Activated CD8-positive, alpha-beta memory T cell treated with anti-CD3 and anti-CD28 coated beads for 36 hours (primary cell): ENCODE data around the gene CD84. TPM values are rescaled to one million over a fixed set of nuclear protein-coding genes. Genes with fewer than 3 reads are reported as not detected.
"Not testable (repeated sequence)": the region's sequence is repeated elsewhere in the genome, so short reads cannot be mapped to it uniquely, and the experiment has no call there.

ENCODE experiments used
- CTCF ChIA-PET: fragments of 350-600 bp; sonication (Branson Sonifier 250); formaldehyde crosslinking; loops from one replicate; lab custom pipeline; 2021; ENCODE audit warnings: antibody characterized with exemption; lab: Charles Lee
- POLR2A ChIA-PET: fragments of 350-600 bp; sonication (Branson Sonifier 250); formaldehyde crosslinking; loops from one replicate; lab custom pipeline; 2021; ENCODE audit warnings: antibody characterized with exemption; lab: Charles Lee
- total RNA-seq, 2 experiments: library from RNA; stranded (reverse); gene quantifications; one replicate each; pipeline ENCODE4 v1.2.3, GENCODE V29; 2021

Gene CD84
- total RNA-seq, 2 experiments from 2014 or later, result 15.7 to 17.6 TPM

DNA sequence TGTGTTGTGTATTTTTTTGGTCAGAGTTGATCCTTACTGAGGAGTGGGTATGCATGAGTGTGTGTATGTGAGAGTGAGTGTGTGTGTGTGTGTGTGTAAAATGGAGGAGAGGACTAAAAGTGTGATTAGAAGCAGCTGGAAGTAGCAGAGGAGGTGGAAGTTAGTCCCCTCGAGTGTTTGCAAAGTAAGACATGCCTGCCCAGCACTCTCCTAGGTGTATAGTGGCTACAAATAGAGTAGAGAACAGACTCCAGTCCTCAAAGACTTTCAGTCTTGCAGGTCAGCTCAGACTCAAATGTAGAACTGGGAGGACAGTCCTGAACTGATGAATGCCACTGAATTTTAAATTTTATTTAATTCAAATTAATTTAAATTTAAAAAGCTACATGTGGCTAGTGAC lies 39.0 kb upstream of the CD84 start:
- CTCF ChIA-PET, result interaction anchor here (0.8 to 2.1 kb wide), 7 partner anchors 9 to 181 kb away, joined by 3 to 11 read pairs (median 6); partner anchors contain the start of gene SLAMF1
- POLR2A ChIA-PET, result interaction anchor here (1.0 kb wide), 1 partner anchor 9 kb away, joined by 4 read pairs; no protein-coding TSS in a partner anchor

DNA sequence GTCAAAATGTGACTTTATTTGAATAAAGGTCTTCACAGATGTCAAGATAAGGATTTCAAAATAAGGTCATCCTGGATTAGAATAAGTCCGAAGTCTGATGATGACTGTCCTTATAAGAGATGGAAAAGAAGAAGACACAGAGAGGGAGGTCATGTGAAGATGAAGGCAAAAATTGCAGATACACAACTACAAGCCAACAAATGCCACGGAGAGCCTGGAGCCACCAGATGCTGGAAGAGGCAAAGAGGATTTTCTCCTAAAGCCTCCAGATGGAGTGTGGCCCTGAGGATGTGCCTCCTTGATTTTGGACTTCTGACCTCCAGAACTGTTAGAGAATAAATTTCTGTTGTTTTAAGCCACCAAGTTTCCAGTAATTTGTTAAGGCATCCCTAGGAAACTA lies 36.4 kb upstream of the CD84 start:
- ChIA-PET POLR2A (no interaction called here), CTCF (no interaction called here)

DNA sequence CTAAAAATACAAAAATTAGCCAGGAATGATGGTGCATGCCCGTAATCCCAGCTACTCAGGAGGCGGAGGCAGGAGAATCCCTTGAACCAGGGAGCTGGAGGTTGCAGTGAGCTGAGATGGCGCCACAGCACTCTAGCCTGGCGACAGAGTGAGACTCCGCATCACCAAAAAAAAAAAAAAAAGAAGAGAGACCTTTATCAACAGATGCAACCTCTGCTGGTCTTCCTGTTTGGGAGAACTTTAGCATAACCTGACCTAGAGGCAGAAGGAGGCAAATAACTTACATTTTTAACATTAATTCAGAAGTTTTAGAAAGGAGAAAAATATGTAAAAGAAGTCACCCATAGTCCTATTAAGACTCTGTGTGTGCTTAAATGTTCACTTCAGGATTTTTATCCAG lies 35.1 kb upstream of the CD84 start:
- ChIA-PET CTCF (no interaction called here), POLR2A (no interaction called here)

DNA sequence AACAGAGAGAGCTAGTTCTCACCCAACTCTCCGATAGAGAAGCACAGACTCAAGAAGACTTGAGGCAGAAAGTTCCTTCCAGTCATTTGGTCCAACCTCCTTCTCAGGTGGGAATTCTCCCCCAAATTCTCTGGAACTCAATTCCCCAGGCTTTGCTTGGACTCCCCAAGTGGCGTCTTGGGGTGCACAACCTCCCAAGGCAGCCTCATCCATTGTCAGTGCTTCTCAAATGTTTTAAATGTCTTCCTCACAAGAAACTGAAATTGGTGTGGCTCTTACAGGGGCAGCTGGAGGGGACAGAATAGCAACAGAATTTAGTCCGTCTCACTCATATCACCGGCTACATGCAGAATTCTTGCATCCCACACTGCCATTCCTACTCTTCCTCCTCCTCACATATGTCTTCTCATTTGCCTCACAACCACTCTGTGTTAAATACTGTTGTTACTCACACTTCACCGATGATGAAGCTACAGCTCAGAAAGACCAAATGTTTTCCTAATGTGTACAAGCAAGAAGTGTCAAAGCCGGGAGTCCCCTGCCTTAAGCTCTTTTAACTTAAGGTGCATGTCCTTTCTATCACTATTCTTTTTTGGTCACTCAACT lies 33.4 kb upstream of the CD84 start:
- ChIA-PET CTCF (no interaction called here), POLR2A (no interaction called here)

DNA sequence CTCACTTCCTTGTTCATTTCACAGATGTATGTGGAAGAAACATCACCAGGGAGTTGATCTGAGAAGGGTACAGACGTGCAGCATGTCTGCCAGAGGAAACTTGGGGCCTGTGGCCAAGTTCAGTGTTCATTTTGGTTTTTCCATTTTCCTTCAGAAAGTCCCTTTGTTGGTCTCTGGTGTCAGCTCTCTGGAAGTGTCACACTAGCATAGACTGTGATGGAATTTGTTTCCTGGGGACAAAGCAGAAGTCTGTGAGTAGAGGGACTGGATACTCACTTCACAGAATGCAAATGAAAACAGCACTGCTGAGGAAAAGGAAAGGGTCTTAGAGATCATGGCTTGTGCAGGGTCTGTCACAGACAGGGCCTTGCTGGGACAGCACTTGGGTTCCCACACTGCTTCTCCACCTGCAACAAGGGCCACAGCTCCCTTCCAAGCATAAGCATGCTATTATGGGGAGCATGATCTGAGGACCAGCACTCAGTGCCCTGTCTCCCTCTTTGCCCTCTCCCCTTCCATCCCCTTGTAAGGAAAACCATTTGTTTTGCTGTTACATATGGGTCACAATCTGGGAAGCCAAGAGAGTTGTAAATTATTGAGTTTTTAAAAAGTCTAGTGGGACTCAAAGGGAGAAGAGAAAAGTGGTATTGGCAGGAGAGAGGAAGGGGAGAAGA lies 31.4 kb upstream of the CD84 start:
- ChIA-PET CTCF (interaction anchor here (0.7 to 2.3 kb wide), 4 partner anchors 8 to 206 kb away, joined by 3 to 9 read pairs (median 3); no protein-coding TSS in a partner anchor), POLR2A (interaction anchor here (1.5 kb wide), 1 partner anchor 9 kb away, joined by 5 read pairs; no protein-coding TSS in a partner anchor)

DNA sequence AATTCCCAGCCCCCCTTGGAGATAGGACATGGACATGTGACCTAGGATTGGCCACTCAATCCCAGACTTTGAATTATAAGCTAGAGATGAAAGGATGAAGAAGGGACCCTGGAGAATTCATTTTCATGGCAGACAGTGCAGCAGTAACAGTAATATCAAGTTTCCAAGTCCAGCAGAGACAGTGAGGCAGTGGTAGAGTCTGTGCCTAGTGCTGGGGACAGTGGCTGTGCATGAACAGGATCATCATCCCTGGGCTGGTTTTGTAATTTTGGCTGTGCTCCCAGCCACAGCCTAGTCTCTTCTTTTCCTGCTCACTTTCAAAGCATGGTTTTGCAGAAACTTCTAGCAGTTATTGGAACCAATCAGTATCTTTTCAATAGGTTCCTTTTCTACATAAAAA lies 29.6 kb upstream of the CD84 start:
- POLR2A ChIA-PET, result no interaction called here
- CTCF ChIA-PET, result interaction anchor here (1.1 to 2.3 kb wide), 6 partner anchors 9 to 180 kb away, joined by 3 to 9 read pairs (median 4); no protein-coding TSS in a partner anchor

DNA sequence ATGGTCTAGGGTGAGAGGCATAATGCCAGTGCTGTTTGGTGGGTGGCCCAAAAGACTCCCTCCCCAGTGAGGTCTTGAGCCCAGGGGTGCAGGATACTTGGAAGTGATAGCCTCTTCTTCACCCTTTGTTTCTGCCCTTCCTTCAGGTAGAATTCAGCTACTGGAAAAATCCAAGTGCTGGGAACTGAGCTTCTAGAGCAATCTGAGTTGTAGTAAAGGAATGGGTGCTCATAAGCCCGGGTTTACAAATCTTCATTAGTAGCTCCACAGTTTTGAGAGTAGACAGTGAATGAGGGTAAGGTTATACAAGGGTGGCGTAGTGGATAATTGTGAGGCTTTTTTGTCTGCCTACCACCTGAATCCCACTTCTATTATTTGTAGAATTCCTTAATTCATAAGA lies 29.2 kb upstream of the CD84 start:
- ChIA-PET POLR2A (no interaction called here), CTCF (interaction anchor here (1.1 to 2.3 kb wide), 4 partner anchors 10 to 180 kb away, joined by 3 to 9 read pairs (median 6); no protein-coding TSS in a partner anchor)

DNA sequence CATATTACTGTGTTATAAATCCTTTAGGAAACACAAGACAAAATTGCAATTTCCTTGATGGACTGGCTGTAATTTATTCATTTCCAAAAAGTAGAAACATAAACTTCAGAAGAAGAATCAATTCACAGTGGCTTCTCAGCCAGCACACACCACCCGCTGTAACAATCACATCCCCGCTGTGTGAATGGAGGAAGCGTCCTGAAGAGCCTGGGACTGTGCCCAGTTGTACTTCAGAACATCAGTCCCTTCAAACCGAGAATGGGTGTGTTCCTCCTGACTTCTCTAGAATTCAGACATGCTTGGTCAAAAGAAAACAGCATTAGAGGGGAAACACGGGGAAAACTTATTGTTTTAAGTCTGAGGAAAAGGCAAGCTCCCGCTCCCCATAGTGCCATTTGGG lies 28.8 kb upstream of the CD84 start:
- ChIA-PET CTCF (interaction anchor here (1.2 to 2.2 kb wide), 6 partner anchors 11 to 179 kb away, joined by 4 to 13 read pairs (median 6); partner anchors contain the start of gene SLAMF6), POLR2A (no interaction called here)

DNA sequence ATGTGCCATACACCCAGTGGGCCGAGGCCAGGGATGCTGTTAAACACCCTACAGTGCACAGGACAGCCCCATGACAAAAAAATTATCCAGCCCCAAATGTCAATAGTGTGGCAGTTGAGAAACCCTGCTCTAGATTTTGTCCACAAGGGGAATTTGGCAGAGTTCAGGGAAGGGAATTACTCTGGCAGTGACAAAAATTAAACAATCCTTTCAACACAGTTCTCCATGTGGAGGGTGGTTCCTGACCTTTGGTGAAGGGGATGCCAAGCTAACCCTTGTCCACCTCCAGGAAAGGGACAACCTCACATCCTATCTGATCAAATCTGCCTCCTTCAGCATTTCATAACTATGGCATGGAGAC lies 28.4 kb upstream of the CD84 start:
- ChIA-PET POLR2A (no interaction called here), CTCF (interaction anchor here (1.0 to 2.2 kb wide), 8 partner anchors 12 to 231 kb away, joined by 3 to 13 read pairs (median 6); partner anchors contain the start of gene SLAMF6)

DNA sequence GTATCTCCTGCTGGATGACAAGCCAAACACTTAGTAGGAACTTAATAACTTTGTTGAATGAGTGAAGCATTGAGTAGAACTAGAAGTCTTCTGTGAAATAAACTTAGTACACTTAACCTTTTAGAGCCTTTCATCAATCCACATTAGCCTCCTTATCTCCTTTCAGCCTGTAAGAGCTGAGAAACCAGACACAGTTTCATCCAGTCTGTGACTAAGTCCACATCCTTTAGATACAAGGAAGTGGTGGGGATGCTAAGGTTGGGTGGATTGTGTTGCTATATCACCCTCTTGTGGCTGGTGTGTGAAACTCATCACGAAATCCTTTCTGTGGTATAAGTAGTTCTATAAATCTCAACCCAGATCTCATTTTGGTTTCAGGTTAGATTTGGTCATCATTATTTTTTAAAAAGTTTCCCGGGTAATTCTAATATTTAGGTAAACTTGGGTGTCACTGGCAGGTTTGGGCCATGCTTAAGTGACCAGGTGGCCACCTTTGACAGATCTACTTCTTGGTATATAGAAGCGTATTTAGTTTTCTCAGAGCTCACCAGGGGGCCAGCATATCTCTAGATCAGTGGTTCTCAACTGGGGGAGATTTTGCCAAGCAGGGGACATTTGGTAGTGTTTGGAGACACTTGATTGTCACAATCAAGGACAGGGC lies 27.8 kb upstream of the CD84 start:
- CTCF ChIA-PET, result interaction anchor here (0.7 to 2.2 kb wide), 16 partner anchors 9 to 231 kb away, joined by 3 to 13 read pairs (median 4); partner anchors contain the start of gene SLAMF6
- POLR2A ChIA-PET, result no interaction called here

DNA sequence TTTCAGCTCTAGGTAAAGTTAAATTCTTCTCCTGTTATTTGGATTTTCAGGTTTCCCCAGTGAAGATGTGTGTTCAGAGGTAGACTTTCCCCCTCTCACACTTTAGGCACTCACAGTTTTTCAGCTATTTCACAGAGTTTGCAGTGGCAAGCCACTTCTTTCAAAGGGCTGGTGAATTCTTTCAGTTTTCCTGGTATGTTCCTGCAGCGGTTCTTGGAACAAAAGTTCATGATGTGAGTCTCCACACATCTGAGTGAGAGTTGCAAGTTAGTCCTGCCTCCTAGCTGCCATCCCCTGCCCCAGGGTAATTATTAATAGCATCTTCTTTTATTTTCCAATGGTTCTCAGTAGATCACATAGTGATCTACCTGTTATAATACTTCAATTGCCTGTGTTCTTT lies 27.3 kb upstream of the CD84 start:
- ChIA-PET POLR2A (no interaction called here), CTCF (interaction anchor here (0.6 to 2.2 kb wide), 18 partner anchors 8 to 230 kb away, joined by 3 to 13 read pairs (median 4); partner anchors contain the start of gene SLAMF6)

DNA sequence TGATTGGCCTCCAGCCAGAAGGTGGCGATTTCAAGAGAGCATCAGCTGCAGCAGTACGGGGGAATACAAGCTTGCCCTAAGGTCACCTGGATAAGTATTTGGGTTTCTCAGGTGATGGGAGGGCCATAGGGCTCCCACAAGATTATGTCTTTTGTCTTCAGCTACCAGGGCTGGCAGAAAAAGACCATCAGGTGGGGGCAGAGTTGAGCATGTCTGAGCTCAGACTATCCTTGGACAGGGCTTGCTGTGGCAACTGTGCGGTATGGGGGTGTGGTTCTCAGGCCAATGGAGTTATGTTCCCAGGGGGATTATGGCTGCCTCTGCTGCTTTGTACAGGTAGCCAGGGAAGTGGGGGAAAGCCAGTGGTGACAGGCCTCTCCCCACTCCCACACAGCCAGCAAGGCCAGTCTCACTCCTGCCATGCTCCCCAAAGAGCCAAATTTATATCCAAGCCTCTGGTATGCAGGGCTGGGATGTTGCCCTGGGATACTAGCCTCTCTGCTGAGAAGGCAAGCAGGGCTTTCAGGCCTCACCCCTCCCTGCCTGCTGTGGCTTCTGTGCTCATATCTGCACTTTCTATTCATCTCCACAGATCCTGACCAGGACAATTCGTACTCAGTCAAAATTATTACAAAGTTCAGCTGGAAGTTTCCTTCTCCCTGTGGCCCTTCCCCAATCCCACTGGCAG lies 26.6 kb upstream of the CD84 start:
- ChIA-PET CTCF (interaction anchor here (0.6 to 2.2 kb wide), 10 partner anchors 8 to 177 kb away, joined by 3 to 13 read pairs (median 4); partner anchors contain the start of gene SLAMF6), POLR2A (no interaction called here)

DNA sequence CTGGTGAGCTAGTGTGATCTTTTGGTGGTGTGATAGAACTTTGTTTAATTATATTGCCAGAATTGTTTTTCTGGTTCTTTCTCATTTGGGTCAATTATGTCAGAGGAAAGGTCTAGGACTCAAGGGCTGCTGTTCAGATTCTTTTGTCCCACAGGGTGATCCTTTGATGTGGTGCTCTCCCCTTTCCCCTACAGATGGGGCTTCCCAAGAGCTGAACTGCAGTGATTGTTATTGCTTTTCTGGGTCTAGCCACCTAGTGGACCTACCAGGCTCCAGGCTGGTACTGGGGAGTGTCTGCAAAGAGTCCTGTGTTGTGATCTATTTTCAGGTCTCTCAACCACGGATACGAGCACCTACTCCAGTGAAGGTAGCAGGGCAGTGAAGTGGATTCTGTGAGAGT lies 25.9 kb upstream of the CD84 start:
- CTCF ChIA-PET, result no interaction called here
- POLR2A ChIA-PET, result no interaction called here

DNA sequence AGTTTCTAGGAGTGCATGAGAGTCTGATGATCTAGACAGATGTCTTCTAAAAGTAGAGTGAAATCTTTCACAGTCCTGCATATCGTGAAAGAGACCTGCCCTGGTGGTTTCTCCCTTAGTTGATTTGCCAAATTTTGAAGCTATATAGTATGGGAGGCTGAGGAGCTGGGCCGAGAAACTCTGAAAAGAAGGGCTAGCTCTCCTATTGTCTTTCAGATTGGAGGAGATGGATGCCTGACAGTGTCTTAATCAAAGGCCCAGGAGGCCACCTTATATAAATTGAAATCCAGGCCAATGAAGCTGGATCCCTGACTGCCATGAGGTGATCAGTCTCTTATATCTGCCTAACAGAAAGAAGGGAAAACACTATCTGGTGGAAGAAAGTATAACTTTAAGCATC lies 18.4 kb upstream of the CD84 start:
- POLR2A ChIA-PET, result no interaction called here
- CTCF ChIA-PET, result interaction anchor here (1.2 kb wide), 1 partner anchor 9 kb away, joined by 3 read pairs; no protein-coding TSS in a partner anchor

DNA sequence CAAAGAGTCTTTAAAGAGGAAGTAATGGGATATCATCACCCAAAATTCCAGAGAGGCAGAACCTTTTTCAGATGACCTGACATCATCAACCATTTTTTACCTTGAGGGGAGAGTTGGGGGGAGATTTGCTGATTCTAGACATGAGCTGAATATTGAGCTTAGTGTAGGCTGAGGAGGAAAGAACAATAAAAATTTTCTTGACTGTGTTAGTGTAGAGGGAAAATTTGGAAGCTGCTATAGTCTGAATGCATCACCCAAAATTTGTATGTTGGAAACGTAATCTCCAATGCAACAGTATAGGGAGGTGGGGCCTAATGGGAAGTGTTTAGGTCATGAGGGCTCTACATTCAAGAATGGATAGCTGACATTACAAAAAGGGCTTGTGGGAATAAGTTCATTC lies 17.8 kb upstream of the CD84 start:
- ChIA-PET POLR2A (no interaction called here), CTCF (no interaction called here)

DNA sequence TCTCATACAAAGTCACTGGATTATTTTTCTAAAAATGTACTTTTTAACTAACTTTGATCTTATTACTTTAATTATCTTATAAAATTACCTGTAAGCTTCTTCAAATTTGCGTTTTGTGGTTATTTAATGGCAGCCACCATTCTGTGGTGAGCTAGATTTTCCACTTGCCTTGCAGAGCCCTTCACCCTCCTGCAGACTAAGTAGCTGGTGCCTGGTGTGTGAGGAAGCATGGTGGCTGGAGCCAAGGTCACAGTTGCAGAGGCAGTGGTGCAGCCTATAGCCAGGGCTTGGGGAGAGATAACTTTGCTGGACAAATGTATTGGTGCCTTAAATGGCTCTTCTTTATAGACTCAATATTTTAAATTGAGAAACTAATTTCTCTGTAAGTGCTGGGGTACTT lies 11.2 kb upstream of the CD84 start:
- POLR2A ChIA-PET, result interaction anchor here (0.7 kb wide), 1 partner anchor 63 kb away, joined by 3 read pairs; no protein-coding TSS in a partner anchor
- CTCF ChIA-PET, result no interaction called here

DNA sequence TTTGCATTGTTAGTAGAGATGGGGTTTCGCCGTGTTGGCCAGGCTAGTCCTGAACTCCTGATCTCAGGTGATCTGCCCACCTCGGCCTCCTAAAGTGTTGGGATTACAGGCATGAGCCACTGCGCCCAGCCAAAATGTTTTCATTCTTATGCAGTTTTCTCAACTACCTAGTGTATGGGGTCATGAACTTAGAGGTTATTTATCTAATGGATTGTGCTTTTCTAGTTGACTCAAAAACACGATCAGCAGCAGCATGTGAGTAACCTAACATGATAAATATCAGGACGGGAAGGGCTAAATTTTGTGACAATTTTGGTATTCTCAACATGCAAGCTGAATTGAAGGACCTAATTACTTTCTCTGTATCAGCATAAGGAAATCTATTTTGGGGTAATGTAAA lies 9.2 kb upstream of the CD84 start:
- ChIA-PET POLR2A (interaction anchor here (0.7 kb wide), 1 partner anchor 45 kb away, joined by 5 read pairs; no protein-coding TSS in a partner anchor), CTCF (interaction anchor here (0.7 to 1.5 kb wide), 2 partner anchors 10 to 20 kb away, joined by 3 read pairs; no protein-coding TSS in a partner anchor)

DNA sequence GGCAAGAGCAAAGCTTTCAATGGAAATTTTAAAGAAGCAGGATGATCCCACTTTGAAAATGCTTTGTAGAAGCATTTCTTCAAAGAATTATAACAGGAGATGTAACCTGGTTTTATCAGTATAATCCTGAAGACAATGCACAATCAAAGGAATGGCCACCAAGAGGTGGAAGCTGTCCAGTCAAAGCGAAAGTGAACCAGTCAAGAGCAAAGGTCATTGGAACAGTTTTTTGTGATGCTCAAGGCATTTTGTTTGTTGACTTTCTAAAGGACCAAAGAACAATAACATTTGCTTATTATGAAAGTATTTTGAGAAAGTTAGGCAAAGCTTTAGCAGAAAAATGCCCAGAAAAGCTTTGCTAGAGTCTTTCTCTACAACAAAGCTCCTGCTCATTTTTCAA lies 5.5 kb upstream of the CD84 start:
- ChIA-PET CTCF (interaction anchor here (1.2 kb wide), 1 partner anchor 177 kb away, joined by 3 read pairs; no protein-coding TSS in a partner anchor), POLR2A (no interaction called here)

DNA sequence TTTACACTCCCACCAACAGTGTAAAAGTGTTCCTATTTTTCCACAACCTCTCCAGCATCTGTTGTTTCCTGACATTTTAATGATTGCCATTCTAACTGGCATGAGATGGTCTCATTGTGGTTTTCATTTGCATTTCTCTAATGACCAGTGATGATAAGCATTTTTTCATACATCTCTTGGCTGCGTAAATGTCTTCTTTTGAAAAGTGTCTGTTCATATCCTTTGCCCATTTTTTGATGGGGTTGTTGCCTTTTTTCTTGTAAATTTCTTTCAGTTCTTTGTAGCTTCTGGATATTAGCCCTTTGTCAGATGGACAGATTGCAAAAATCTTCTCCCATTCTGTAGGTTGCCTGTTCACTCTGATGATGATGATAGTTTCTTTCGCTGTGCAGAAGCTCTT lies 3.7 kb upstream of the CD84 start:
- POLR2A ChIA-PET, result not testable (repeated sequence)
- CTCF ChIA-PET, result interaction anchor here (0.7 to 1.0 kb wide), 2 partner anchors 33 to 115 kb away, joined by 3 read pairs; no protein-coding TSS in a partner anchor
